ENCODE data around the gene EBF4. TPM values are rescaled to one million over a fixed set of nuclear protein-coding genes. Genes with fewer than 3 reads are reported as not detected.

Gene EBF4
- total RNA-seq, 1 donor from 2014 or later, result 11.4 TPM

DNA sequence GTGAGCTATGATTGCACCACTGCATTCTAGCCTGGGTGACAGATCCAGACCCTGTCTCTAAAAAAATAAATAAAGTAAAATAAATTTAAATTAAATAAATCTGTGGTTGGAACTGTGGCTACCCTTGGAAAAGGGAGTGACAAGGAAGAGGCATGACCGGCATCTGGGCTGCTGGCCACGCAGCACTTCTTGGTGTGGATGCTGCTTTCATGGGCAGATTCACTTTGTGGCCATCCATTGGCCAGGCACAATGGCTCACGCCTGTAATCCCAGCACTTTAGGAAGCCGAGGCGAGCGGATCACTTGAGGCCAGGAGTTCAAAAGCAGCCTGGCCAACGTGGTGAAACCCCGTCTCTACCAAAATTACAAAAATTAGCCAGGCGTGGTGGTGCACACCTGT, 16.1 kb downstream of the EBF4 start:
- H3K9me3 Mint-ChIP-seq (ENCODE audit: low read depth), result no peaks in the 10 kb centered on the region
- peaks cover 23% of the 10 kb centered on the region for H3K27me3 Mint-ChIP-seq (ENCODE audit: low read depth)
- TF ChIP-seq, protein P1, sequence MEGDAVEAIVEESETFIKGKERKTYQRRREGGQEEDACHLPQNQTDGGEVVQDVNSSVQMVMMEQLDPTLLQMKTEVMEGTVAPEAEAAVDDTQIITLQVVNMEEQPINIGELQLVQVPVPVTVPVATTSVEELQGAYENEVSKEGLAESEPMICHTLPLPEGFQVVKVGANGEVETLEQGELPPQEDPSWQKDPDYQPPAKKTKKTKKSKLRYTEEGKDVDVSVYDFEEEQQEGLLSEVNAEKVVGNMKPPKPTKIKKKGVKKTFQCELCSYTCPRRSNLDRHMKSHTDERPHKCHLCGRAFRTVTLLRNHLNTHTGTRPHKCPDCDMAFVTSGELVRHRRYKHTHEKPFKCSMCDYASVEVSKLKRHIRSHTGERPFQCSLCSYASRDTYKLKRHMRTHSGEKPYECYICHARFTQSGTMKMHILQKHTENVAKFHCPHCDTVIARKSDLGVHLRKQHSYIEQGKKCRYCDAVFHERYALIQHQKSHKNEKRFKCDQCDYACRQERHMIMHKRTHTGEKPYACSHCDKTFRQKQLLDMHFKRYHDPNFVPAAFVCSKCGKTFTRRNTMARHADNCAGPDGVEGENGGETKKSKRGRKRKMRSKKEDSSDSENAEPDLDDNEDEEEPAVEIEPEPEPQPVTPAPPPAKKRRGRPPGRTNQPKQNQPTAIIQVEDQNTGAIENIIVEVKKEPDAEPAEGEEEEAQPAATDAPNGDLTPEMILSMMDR (IDR thresholded peaks at IDR 0.05), result no peak
- H3K4me3 Mint-ChIP-seq (ENCODE audit: unreplicated experiment), result no peak overlapping the region
- no peaks in the 10 kb centered on the region for H3K4me1 Mint-ChIP-seq (ENCODE audit: low read depth)
- H3K27ac Mint-ChIP-seq (ENCODE audit: unreplicated experiment), result no peak overlapping the region
- peaks cover 2% of the 10 kb centered on the region for H3K36me3 Mint-ChIP-seq (ENCODE audit: low read depth)
- DNase-seq (ENCODE audit: low spot score), result no peak

DNA sequence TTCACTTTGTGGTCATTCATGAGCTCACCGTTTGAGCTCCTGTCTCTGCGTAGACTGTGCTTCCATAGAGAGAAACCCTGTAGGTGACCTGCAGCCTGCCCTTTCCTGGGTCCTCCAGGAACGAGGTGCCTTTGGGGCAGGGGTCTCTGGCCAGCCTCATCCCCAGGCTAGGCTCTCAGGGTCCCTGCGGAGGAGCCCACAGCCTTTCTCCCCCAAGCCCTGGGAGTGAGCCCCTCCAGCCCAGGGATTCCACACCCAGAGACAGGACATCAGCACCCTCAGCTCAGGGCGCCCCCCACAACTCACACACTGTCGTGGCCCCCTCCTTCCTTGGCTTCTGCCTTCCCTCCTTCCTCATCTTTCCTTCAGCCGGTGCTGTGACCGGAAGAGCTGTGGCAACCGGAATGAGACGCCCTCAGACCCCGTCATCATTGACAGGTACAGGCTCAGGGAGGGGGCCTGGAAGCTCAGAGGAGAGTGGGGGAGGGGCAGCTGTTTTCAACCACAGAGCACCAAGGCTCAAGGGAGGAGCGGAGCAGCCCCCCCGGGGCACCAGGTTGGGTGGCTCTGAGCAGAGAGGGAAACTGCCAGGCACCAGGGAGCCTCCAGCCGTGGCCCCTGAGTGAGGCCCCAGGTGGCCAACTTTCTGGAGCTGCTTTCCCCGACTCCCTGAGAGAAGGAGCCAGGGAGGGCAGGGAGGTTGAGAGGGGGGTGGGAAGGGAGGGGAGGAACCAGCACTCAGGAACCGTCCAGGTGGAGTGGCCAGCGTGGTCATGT, 16.8 kb downstream of the EBF4 start:
- DNase-seq (ENCODE audit: low spot score), result peak; percentile 52
- H3K27ac Mint-ChIP-seq (ENCODE audit: unreplicated experiment), result no peak overlapping the region
- H3K27me3 Mint-ChIP-seq (ENCODE audit: low read depth), result peaks cover 24% of the 10 kb centered on the region
- no peaks in the 10 kb centered on the region for H3K9me3 Mint-ChIP-seq (ENCODE audit: low read depth)
- H3K4me3 Mint-ChIP-seq (ENCODE audit: unreplicated experiment), result no peak overlapping the region
- H3K4me1 Mint-ChIP-seq (ENCODE audit: low read depth), result no peaks in the 10 kb centered on the region
- TF ChIP-seq, protein P1 (IDR thresholded peaks at IDR 0.05), result no peak
- H3K36me3 Mint-ChIP-seq (ENCODE audit: low read depth), result peaks cover under 1% of the 10 kb centered on the region

DNA sequence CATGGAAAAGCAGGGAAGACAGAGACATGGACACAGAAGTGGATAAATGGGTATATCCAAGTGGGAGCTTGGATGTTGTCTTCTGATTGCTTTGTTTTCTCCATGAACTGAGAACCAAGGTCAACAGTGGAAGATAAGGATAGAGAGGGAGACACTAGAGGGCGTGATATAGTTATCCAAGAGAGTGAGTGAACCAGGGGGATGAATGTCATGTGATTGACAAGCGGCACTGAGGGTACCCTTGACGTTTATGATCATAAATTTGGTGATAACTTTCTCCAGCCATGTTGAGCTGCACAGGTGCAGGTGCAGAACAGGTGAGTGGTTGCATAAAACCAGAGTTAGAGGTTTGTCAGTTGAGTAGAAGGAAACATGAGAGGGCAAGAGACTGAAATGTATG, 20.7 kb downstream of the EBF4 start:
- no peak overlapping the region for H3K27ac Mint-ChIP-seq (ENCODE audit: unreplicated experiment)
- H3K4me1 Mint-ChIP-seq (ENCODE audit: low read depth), result no peaks in the 10 kb centered on the region
- peaks cover 5% of the 10 kb centered on the region for H3K36me3 Mint-ChIP-seq (ENCODE audit: low read depth)
- no peaks in the 10 kb centered on the region for H3K9me3 Mint-ChIP-seq (ENCODE audit: low read depth)
- peaks cover 10% of the 10 kb centered on the region for H3K27me3 Mint-ChIP-seq (ENCODE audit: low read depth)
- DNase-seq (ENCODE audit: low spot score), result no peak
- H3K4me3 Mint-ChIP-seq (ENCODE audit: unreplicated experiment), result no peak overlapping the region
- TF ChIP-seq, protein P1 (IDR thresholded peaks at IDR 0.05), result peak; percentile 37

DNA sequence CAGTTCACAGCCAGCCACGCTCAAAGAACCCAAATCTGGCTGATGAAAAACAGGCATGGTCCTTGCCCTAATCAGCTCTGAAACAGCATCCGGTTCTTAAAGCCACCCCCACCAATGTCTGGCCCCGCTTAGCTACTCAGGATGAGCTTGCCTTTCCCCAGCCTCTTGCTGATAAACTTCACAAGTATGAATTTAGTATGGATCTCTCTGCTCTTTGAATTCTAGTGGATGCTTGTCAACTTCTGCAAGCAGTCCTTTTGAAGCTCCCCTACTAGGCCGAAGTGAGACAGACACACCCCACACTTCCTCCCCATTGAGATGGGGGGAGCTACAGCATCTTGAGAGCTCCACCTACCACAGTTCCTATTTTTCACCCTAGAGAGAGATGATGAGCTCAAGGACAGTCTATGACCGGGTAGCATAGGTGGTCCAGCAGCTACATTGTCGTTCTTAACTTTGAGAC, 36.7 kb downstream of the EBF4 start:
- H3K4me1 Mint-ChIP-seq (ENCODE audit: low read depth), result no peaks in the 10 kb centered on the region
- H3K27ac Mint-ChIP-seq (ENCODE audit: unreplicated experiment), result no peak overlapping the region
- peaks cover 16% of the 10 kb centered on the region for H3K36me3 Mint-ChIP-seq (ENCODE audit: low read depth)
- DNase-seq (ENCODE audit: low spot score), result no peak
- no peak overlapping the region for H3K4me3 Mint-ChIP-seq (ENCODE audit: unreplicated experiment)
- peaks cover 31% of the 10 kb centered on the region for H3K9me3 Mint-ChIP-seq (ENCODE audit: low read depth)
- peaks cover 27% of the 10 kb centered on the region for H3K27me3 Mint-ChIP-seq (ENCODE audit: low read depth)
- TF ChIP-seq, protein P1 (IDR thresholded peaks at IDR 0.05), result no peak

DNA sequence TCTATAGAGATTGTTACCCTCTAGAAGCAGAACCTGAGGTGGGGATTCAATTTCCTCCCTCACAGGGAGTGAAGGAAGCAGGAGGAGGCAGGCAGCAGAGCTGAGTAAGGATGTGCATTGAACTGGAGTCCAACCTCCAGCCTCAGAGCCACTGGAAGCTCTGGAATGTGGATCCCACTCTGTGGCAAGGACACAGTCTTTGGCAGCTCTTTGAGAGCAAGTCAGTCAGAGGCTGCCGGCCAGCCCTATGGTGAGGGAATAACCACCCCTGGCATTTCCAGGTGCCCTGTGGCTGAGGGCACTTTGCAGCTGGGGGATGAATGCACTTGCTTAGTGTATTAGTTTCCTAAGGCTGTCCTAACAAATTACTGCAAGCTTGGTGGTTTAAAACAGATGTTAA, 37.2 kb downstream of the EBF4 start:
- Mint-ChIP-seq H3K27ac (ENCODE audit: unreplicated experiment) (no peak overlapping the region), H3K9me3 (ENCODE audit: low read depth) (peaks cover 36% of the 10 kb centered on the region), H3K27me3 (ENCODE audit: low read depth) (peaks cover 27% of the 10 kb centered on the region), H3K4me1 (ENCODE audit: low read depth) (no peaks in the 10 kb centered on the region), H3K4me3 (ENCODE audit: unreplicated experiment) (no peak overlapping the region), H3K36me3 (ENCODE audit: low read depth) (peaks cover 18% of the 10 kb centered on the region)
- TF ChIP-seq, protein P1 (IDR thresholded peaks at IDR 0.05), result no peak
- DNase-seq (ENCODE audit: low spot score), result no peak
